ENCODE measurements around the gene WARS2. TPM values are rescaled to one million over a fixed set of nuclear protein-coding genes. Genes with fewer than 3 reads are reported as not detected.
A peak's percentile ranks its signal among the peaks of the same experiment; 100 is the strongest.
"Not testable (repeated sequence)": the region's sequence is repeated elsewhere in the genome, so short reads cannot be mapped to it uniquely, and the experiment has no call there.

The WARS2 gene
- total and polyA plus RNA-seq, 2 donors from 2014 or later: 13.9 to 14.8 TPM

GRCh38 chr1:119171381-119172010 is 31.0 kb upstream of the WARS2 start:
- H3K9me3 ChIP-seq (ENCODE audit: control insufficient read depth in 2 of 3, insufficient read depth in 1 of 3, low read length in 3 of 3); H3K27me3 ChIP-seq (ENCODE audit: control insufficient read depth, insufficient read depth, low read length); H3K9ac ChIP-seq (ENCODE audit: low read length in 3 of 3); H3K36me3 ChIP-seq (ENCODE audit: control insufficient read depth in 2 of 3, insufficient read depth in 3 of 3, low read length in 3 of 3); H3K27ac ChIP-seq (ENCODE audit: low read depth in 2 of 2, low read length in 2 of 2); DNase-seq; FAIRE-seq; H3K4me3 ChIP-seq (ENCODE audit: low read length in 3 of 3); intact Hi-C loops (cut with DNase I); H3K4me1 ChIP-seq (ENCODE audit: control insufficient read depth in 2 of 3, insufficient read depth in 2 of 3, low read depth in 1 of 3, low read length in 3 of 3): not testable (repeated sequence)

GRCh38 chr1:119163396-119163795 is 22.9 kb upstream of the WARS2 start:
- no peak for TF ChIP-seq CTCF (IDR thresholded peaks at IDR 0.05; ENCODE audit: borderline replicate concordance, extremely low read depth, insufficient read depth)
- DNase-seq (no peak), FAIRE-seq (no peak)
- Histone ChIP-seq H3K4me3 (ENCODE audit: low read length in 3 of 3) (no peak overlapping the region), H3K27ac (ENCODE audit: low read depth in 2 of 2, low read length in 2 of 2) (no peak overlapping the region), H3K36me3 (ENCODE audit: control insufficient read depth in 2 of 3, insufficient read depth in 3 of 3, low read length in 3 of 3) (peaks cover 3 to 12% (median 10%) of the 10 kb centered on the region in 3 donors), H3K9ac (ENCODE audit: low read length in 3 of 3) (no peak overlapping the region), H3K9me3 (ENCODE audit: control insufficient read depth in 2 of 3, insufficient read depth in 1 of 3, low read length in 3 of 3) (no peaks in the 10 kb centered on the region), H3K27me3 (ENCODE audit: control insufficient read depth, insufficient read depth, low read length) (no peaks in the 10 kb centered on the region), H3K4me1 (ENCODE audit: control insufficient read depth in 2 of 3, insufficient read depth in 2 of 3, low read depth in 1 of 3, low read length in 3 of 3) (no peaks in the 10 kb centered on the region)
- intact Hi-C loops (cut with DNase I): no loop called here

GRCh38 chr1:119160866-119161265 is 20.4 kb upstream of the WARS2 start:
- no peaks in the 10 kb centered on the region for H3K9me3 ChIP-seq (ENCODE audit: control insufficient read depth in 2 of 3, insufficient read depth in 1 of 3, low read length in 3 of 3)
- H3K27me3 ChIP-seq (ENCODE audit: control insufficient read depth, insufficient read depth, low read length): no peaks in the 10 kb centered on the region
- FAIRE-seq (no peak), DNase-seq (peak in 2 of 5 donors; percentile 33 to 83)
- H3K9ac ChIP-seq (ENCODE audit: low read length in 3 of 3): peak overlapping the region in 1 of 3 donors; percentile 6
- H3K4me3 ChIP-seq (ENCODE audit: low read length in 3 of 3): no peak overlapping the region
- no peak for TF ChIP-seq CTCF (IDR thresholded peaks at IDR 0.05; ENCODE audit: borderline replicate concordance, extremely low read depth, insufficient read depth)
- peaks cover 3 to 14% (median 12%) of the 10 kb centered on the region in 3 donors for H3K36me3 ChIP-seq (ENCODE audit: control insufficient read depth in 2 of 3, insufficient read depth in 3 of 3, low read length in 3 of 3)
- H3K27ac ChIP-seq (ENCODE audit: low read depth in 2 of 2, low read length in 2 of 2): no peak overlapping the region
- intact Hi-C loops (cut with DNase I): no loop called here
- no peaks in the 10 kb centered on the region for H3K4me1 ChIP-seq (ENCODE audit: control insufficient read depth in 2 of 3, insufficient read depth in 2 of 3, low read depth in 1 of 3, low read length in 3 of 3)

GRCh38 chr1:119160409-119160808 is 20.0 kb upstream of the WARS2 start:
- intact Hi-C loops (cut with DNase I): no loop called here
- TF ChIP-seq CTCF (IDR thresholded peaks at IDR 0.05; ENCODE audit: borderline replicate concordance, extremely low read depth, insufficient read depth): no peak
- Histone ChIP-seq H3K4me3 (ENCODE audit: low read length in 3 of 3) (no peak overlapping the region), H3K9ac (ENCODE audit: low read length in 3 of 3) (no peak overlapping the region), H3K36me3 (ENCODE audit: control insufficient read depth in 2 of 3, insufficient read depth in 3 of 3, low read length in 3 of 3) (peaks cover 3 to 14% (median 12%) of the 10 kb centered on the region in 3 donors), H3K27me3 (ENCODE audit: control insufficient read depth, insufficient read depth, low read length) (no peaks in the 10 kb centered on the region), H3K27ac (ENCODE audit: low read depth in 2 of 2, low read length in 2 of 2) (no peak overlapping the region), H3K4me1 (ENCODE audit: control insufficient read depth in 2 of 3, insufficient read depth in 2 of 3, low read depth in 1 of 3, low read length in 3 of 3) (no peaks in the 10 kb centered on the region), H3K9me3 (ENCODE audit: control insufficient read depth in 2 of 3, insufficient read depth in 1 of 3, low read length in 3 of 3) (no peaks in the 10 kb centered on the region)
- FAIRE-seq (no peak), DNase-seq (no peak)
